HG03457 (cell line): ENCODE measurements around the gene ZBED4.
A peak's percentile ranks its signal among the peaks of the same experiment; 100 is the strongest.
"Not testable (repeated sequence)": the region's sequence is repeated elsewhere in the genome, so short reads cannot be mapped to it uniquely, and the experiment has no call there.

Source experiments
- ATAC-seq: cut with Tn5 transposase; IDR thresholded peaks from one replicate; pipeline ENCODE4 v1.9.1; 2021; ENCODE audit warnings: moderate number of reproducible peaks; ENCODE audit not compliant: unreplicated experiment

ZBED4 gene

GRCh38 chr22:49850959-49851802 is 2.5 kb upstream of the ZBED4 start:
- ATAC-seq: no peak

DNA sequence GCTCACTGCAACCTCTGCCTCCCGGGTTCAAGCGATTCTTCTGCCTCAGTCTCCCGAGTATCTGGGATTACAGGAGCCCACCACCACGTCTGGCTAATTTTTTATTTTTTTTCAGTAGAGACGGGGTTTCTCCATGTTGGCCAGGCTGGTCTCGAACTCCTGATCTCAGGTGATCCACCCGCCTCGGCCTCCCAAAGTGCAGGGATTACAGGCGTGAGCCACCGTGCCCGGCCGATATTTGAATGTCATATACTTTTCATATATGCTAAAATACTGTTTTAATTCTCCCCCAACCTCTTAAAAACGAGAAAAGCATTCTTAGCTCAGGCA is 1.1 kb upstream of the ZBED4 start:
- not testable (repeated sequence) for ATAC-seq

GRCh38 chr22:49853981-49854831 is 562 bp downstream of the ZBED4 start:
- ATAC-seq: peak; percentile 12

- no peak for ATAC-seq
Measured at GRCh38 chr22:49855251-49855911, 1.7 kb downstream of the ZBED4 start.

GRCh38 chr22:49856343-49856742 is 2.7 kb downstream of the ZBED4 start:
- no peak for ATAC-seq

GRCh38 chr22:49856766-49857618 is 3.3 kb downstream of the ZBED4 start:
- ATAC-seq: no peak

DNA sequence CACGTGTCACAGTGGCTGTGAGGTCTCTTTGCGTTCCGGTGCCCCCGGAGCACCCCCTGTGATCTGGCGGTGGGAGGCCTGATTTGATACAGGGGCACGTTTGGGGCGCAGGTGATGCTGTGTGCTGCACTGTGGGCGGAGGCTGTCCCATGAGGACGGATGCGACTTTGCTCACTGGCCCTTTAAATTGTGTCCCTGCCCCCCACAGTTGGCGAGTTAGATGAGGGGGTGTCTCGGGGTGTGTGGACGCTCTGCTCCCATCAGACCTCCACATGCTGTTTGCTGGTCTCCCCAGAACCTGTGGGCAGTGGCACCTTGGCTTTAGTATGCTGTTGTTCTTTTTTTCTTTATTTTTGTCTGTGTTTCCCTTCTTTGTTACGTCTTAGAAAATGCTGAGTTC is 5.2 kb downstream of the ZBED4 start:
- ATAC-seq: no peak

GRCh38 chr22:49861642-49862495 is 8.2 kb downstream of the ZBED4 start:
- no peak for ATAC-seq

- no peak for ATAC-seq
Measured at GRCh38 chr22:49862496-49862776, 8.8 kb downstream of the ZBED4 start.

- ATAC-seq: no peak
Measured at GRCh38 chr22:49863931-49864330, 10.3 kb downstream of the ZBED4 start.

- ATAC-seq: no peak
Measured at GRCh38 chr22:49865156-49865555, 11.5 kb downstream of the ZBED4 start.

DNA sequence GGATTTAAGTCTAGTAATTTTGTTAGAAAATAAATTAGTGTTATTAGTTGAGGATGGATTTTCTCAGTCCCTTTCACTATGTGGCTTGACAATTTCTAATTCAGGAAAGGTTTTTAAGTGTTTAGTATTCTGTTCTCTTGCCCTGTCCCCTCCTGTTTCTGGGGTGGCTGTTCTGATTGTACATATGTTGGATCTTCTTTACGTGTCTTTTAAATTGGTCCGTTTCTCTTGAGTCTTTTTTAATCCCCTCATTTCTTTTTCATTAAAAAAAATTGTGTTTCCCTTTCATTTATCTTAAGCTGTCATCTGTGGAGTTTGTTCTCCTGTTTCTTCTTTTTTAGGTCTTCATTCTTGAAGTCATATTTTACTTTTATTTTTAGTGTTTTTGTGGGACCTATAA is 12.5 kb downstream of the ZBED4 start:
- ATAC-seq: no peak

DNA sequence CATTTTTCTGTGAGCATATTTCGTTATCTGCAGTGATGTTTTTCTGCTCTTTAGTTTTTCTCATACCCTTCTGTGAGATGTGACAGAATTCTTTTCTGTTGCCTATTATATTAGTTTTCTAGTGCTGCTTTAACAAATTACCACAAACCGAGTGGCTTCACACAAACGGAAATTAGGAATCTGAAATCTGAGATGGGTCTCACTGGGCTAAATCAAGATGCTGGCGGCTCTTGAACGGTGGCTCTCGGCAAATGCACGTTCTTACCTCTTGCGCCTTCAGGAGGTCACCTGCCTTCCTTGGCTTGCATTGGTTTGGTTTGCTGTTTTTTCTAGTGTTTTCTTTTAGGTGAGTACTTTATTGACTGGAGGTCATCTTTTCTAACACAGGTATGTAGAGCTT is 13.0 kb downstream of the ZBED4 start:
- ATAC-seq: no peak

- ATAC-seq: no peak
Measured at GRCh38 chr22:49867303-49868265, 13.9 kb downstream of the ZBED4 start.

DNA sequence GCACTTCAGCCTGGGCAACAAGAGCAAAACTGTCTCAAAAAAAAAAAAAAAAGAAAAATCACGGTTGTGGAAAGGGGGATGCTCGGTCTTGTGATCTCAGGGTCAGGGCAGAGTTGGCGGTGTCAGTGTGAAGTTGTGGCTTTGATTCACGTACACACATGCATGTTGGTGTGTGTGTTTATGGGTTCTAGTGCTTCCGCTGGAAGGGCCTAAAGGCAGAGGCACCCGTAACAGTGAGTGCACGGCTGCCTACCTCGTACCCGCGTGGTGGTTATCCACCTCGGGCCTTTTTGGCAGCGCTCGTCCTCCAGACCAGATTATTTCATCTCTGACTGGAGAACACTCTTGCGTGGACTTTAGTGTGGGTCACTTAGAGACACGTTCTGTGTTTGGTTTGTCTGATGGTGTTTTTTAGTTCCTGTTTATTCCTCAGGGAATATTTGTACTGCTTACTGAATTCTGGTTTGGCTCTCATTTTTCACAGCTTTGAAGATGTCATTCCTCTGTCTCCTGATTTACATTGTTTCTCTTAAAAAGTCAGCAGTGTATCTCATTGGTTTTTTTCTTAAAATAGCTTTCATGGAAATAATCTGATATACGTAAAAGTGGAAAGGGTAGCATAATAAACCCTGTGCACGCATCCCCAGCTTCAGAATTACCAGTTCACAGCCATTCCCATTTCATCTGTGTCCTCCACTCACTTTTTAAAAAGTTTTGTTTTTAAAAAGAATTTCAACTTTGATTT is 15.6 kb downstream of the ZBED4 start:
- no peak for ATAC-seq

GRCh38 chr22:49869845-49870712 is 16.4 kb downstream of the ZBED4 start:
- ATAC-seq: no peak

GRCh38 chr22:49871482-49871881 is 17.8 kb downstream of the ZBED4 start:
- ATAC-seq: no peak
